CD14-positive monocyte (primary cell): ENCODE measurements around the gene MED4. TPM values are rescaled to one million over a fixed set of nuclear protein-coding genes. Genes with fewer than 3 reads are reported as not detected.

ENCODE experiments used
- DNase-seq, 3 donors: peaks; one replicate each; pipeline ENCODE4 v3.0.0-alpha.2; 2011 to 2022
- H2AFZ ChIP-seq: 2 replicates; pipeline ENCODE4 v1.6.0; 2012; ENCODE audit warnings: mild to moderate bottlenecking, low read depth, low read length, inconsistent platforms; ENCODE audit not compliant: insufficient read depth, poor library complexity, severe bottlenecking
- H3K27ac ChIP-seq, 2 donors: 1 replicate in 1 of 2; 2 replicates in 1 of 2; pipeline ENCODE4 v1.5.1; 2012 to 2013; ENCODE audit warnings: low read length in 2 of 2, control low read depth in 1 of 2, inconsistent platforms in 1 of 2, low read depth in 1 of 2, mild to moderate bottlenecking in 1 of 2
- H3K27me3 ChIP-seq, 2 donors: one replicate each; pipeline versions ENCODE4 v1.6.0 to v1.6.1; 2011 to 2013; ENCODE audit warnings: low read length in 2 of 2; ENCODE audit not compliant: control insufficient read depth in 2 of 2, insufficient read depth in 2 of 2
- H3K36me3 ChIP-seq, 2 donors: replicated peaks in 1 of 2; 1 replicate in 1 of 2; 2 replicates in 1 of 2; pipeline versions ENCODE4 v1.5.1 to v1.6.1; 2012 to 2013; ENCODE audit warnings: low read length in 2 of 2, control low read depth in 1 of 2, inconsistent platforms in 1 of 2, mild to moderate bottlenecking in 1 of 2; ENCODE audit not compliant: insufficient read depth in 2 of 2, control insufficient read depth in 1 of 2
- H3K4me1 ChIP-seq, 2 donors: 1 replicate in 1 of 2; 2 replicates in 1 of 2; pipeline versions ENCODE4 v1.5.1 to v1.6.1; 2012 to 2013; ENCODE audit warnings: low read length in 2 of 2, control low read depth in 1 of 2, inconsistent platforms in 1 of 2, mild to moderate bottlenecking in 1 of 2, moderate library complexity in 1 of 2; ENCODE audit not compliant: insufficient read depth in 2 of 2, control insufficient read depth in 1 of 2
- H3K4me2 ChIP-seq: replicated peaks from 2 replicates; pipeline ENCODE3; 2012; ENCODE audit warnings: low read length, moderate library complexity, mild to moderate bottlenecking; ENCODE audit not compliant: poor library complexity, severe bottlenecking; ENCODE audit errors: extremely low read depth
- H3K4me3 ChIP-seq, 3 experiments: fragments of 200-600 bp in 1 of 3; sonication (generic) in 1 of 3; replicated peaks in 1 of 3; 1 replicate in 2 of 3; 2 replicates in 1 of 3; pipeline ENCODE4 v1.5.1; 2011 to 2013; ENCODE audit warnings: low read length in 3 of 3, mild to moderate bottlenecking in 3 of 3, control low read depth in 2 of 3, low read depth in 2 of 3, inconsistent platforms in 1 of 3, moderate library complexity in 1 of 3
- H3K79me2 ChIP-seq: 2 replicates; pipeline ENCODE4 v1.6.0; 2012; ENCODE audit warnings: mild to moderate bottlenecking, control low read depth, inconsistent platforms, low read length, moderate library complexity; ENCODE audit not compliant: insufficient read depth
- H3K9ac ChIP-seq: 2 replicates; pipeline ENCODE4 v1.6.0; 2017; ENCODE audit warnings: low read length, mild to moderate bottlenecking; ENCODE audit not compliant: insufficient read depth, poor library complexity, severe bottlenecking
- H3K9me3 ChIP-seq, 2 donors: replicated peaks in 1 of 2; 1 replicate in 1 of 2; 2 replicates in 1 of 2; pipeline versions ENCODE4 v1.5.1 to v1.6.1; 2012 to 2013; ENCODE audit warnings: low read length in 2 of 2, control low read depth in 1 of 2; ENCODE audit not compliant: control insufficient read depth in 1 of 2, insufficient read depth in 1 of 2
- H4K20me1 ChIP-seq: 2 replicates; pipeline ENCODE4 v1.6.0; 2012; ENCODE audit warnings: mild to moderate bottlenecking, low read length, control low read depth, moderate library complexity; ENCODE audit not compliant: insufficient read depth
- H3K27ac Mint-ChIP-seq, 7 donors: one replicate each; pipeline ENCODE4 v1.8.0; 2020; ENCODE audit warnings: mild to moderate bottlenecking in 7 of 7, mixed read lengths in 7 of 7, moderate library complexity in 6 of 7, inconsistent platforms in 2 of 7
- H3K27me3 Mint-ChIP-seq, 3 donors: one replicate each; pipeline ENCODE4 v1.8.0; 2021 to 2022; ENCODE audit warnings: low read depth in 3 of 3, mild to moderate bottlenecking in 3 of 3, mixed read lengths in 3 of 3, moderate library complexity in 3 of 3, inconsistent platforms in 1 of 3
- H3K36me3 Mint-ChIP-seq, 2 donors: one replicate each; pipeline ENCODE4 v1.8.0; 2020; ENCODE audit warnings: mixed read lengths in 2 of 2, inconsistent platforms in 1 of 2, mild to moderate bottlenecking in 1 of 2
- H3K4me1 Mint-ChIP-seq: one replicate; pipeline ENCODE4 v1.8.0; 2020; ENCODE audit warnings: mild to moderate bottlenecking, mixed read lengths
- H3K4me3 Mint-ChIP-seq, 2 donors: one replicate each; pipeline ENCODE4 v1.8.0; 2020; ENCODE audit warnings: mild to moderate bottlenecking in 2 of 2, mixed read lengths in 2 of 2, moderate library complexity in 1 of 2
- H3K9me3 Mint-ChIP-seq, 7 donors: one replicate each; pipeline ENCODE4 v1.8.0; 2020 to 2022; ENCODE audit warnings: mixed read lengths in 7 of 7, mild to moderate bottlenecking in 6 of 7, moderate library complexity in 6 of 7, inconsistent platforms in 2 of 7
- CTCF ChIP-seq: fragments of 200-600 bp; IDR thresholded peaks from one replicate; pipeline ENCODE4 v1.8.0; 2022; ENCODE audit warnings: antibody characterized with exemption, mild to moderate bottlenecking
- WGBS: methylation state at CpG from one replicate; pipeline ENCODE4 v1.1.5; 2013; ENCODE audit warnings: missing lambda C conversion rate; ENCODE audit not compliant: insufficient coverage; 5-methylcytosine and 5-hydroxymethylcytosine counted together
- intact Hi-C, 2 donors: fragments of 100-400 bp; cut with micrococcal nuclease; formaldehyde crosslinking; loops; one replicate each; pipeline versions ENCODE4 v1.15.0 to v1.15.1; 2023
- polyA plus RNA-seq, 3 donors: library from polyadenylated mRNA; depleted of rRNA in 1 of 3; unstranded in 2 of 3; stranded (reverse) in 1 of 3; fragments of 300-500 nt in 2 of 3; fragments of >200 nt in 1 of 3; fragmentation: Illumina TruSeq in 2 of 3; gene quantifications; 1 replicate in 2 of 3; 2 replicates in 1 of 3; pipeline ENCODE4 v1.2.3, GENCODE V29; 2012 to 2021

Gene MED4
- polyA plus RNA-seq, 3 donors = 28.4 to 53.8 (median 50.8) TPM

GRCh38 chr13:48126944-48127830 lies 32.3 kb upstream of the MED4 start:
- no peaks in the 10 kb centered on the region for H3K27me3 ChIP-seq
- H3K4me1 ChIP-seq = peaks cover 9 to 10% of the 10 kb centered on the region in 2 donors
- 17% methylated on average over 2 of the region's 5 CpGs for WGBS
- Mint-ChIP-seq H3K27ac (peak overlapping the region in 6 of 7 donors; percentile 47 to 85 (median 80)), H3K4me3 (no peak overlapping the region), H3K9me3 (no peaks in the 10 kb centered on the region), H3K36me3 (no peaks in the 10 kb centered on the region), H3K4me1 (peaks cover 10% of the 10 kb centered on the region), H3K27me3 (peaks cover 0 to 7% (median under 1%) of the 10 kb centered on the region in 3 donors)
- intact Hi-C loops = loop anchor here (2.0 to 10.0 kb wide), 3 partner anchors 68 to 106 kb away; partner anchors contain the start of gene ITM2B (in 2 of the 2)
- no peak overlapping the region for H3K4me3 ChIP-seq
- no peaks in the 10 kb centered on the region for H3K79me2 ChIP-seq
- no peak overlapping the region for H2AFZ ChIP-seq
- H3K36me3 ChIP-seq = no peaks in the 10 kb centered on the region
- peak; percentile 81 for TF ChIP-seq CTCF
- H4K20me1 ChIP-seq = no peaks in the 10 kb centered on the region
- H3K27ac ChIP-seq = peak overlapping the region in 1 of 2 donors; percentile 58
- H3K9ac ChIP-seq = no peak overlapping the region
- no peaks in the 10 kb centered on the region for H3K9me3 ChIP-seq
- H3K4me2 ChIP-seq = peak overlapping the region; percentile 24
- peak; percentile 57 to 81 (median 72) for DNase-seq

GRCh38 chr13:48125794-48126228 lies 30.9 kb upstream of the MED4 start:
- intact Hi-C loops = loop anchor here (2.0 to 10.0 kb wide), 3 partner anchors 69 to 107 kb away; partner anchors contain the start of gene ITM2B (in 2 of the 2)
- 91% methylated on average over 6 of the region's 7 CpGs for WGBS
- no peak for TF ChIP-seq CTCF
- DNase-seq = no peak
- H3K4me3 ChIP-seq = no peak overlapping the region
- H3K4me2 ChIP-seq = no peak overlapping the region
- no peaks in the 10 kb centered on the region for H3K27me3 ChIP-seq
- H3K4me1 ChIP-seq = peaks cover 9 to 10% of the 10 kb centered on the region in 2 donors
- no peak overlapping the region for H3K27ac ChIP-seq
- Mint-ChIP-seq H3K9me3 (no peaks in the 10 kb centered on the region), H3K4me3 (no peak overlapping the region), H3K36me3 (no peaks in the 10 kb centered on the region), H3K27me3 (peaks cover 0 to 7% (median 0%) of the 10 kb centered on the region in 3 donors), H3K27ac (peak overlapping the region in 2 of 7 donors; percentile 11 to 14), H3K4me1 (peaks cover 10% of the 10 kb centered on the region)
- H4K20me1 ChIP-seq = no peaks in the 10 kb centered on the region
- H3K9ac ChIP-seq = no peak overlapping the region
- H3K9me3 ChIP-seq = no peaks in the 10 kb centered on the region
- H3K79me2 ChIP-seq = no peaks in the 10 kb centered on the region
- no peaks in the 10 kb centered on the region for H3K36me3 ChIP-seq
- H2AFZ ChIP-seq = no peak overlapping the region
